ENCODE data around the gene CYP26C1.
A peak's percentile ranks its signal among the peaks of the same experiment; 100 is the strongest.
"Not testable (repeated sequence)": the region's sequence is repeated elsewhere in the genome, so short reads cannot be mapped to it uniquely, and the experiment has no call there.

Gene CYP26C1

GRCh38 chr10:93079663-93080349, 19.2 kb downstream of the CYP26C1 start:
- DNase-seq (ENCODE audit: low spot score), result no peak

GRCh38 chr10:93080350-93081046, 19.9 kb downstream of the CYP26C1 start:
- DNase-seq (ENCODE audit: low spot score), result peak; percentile 30

- DNase-seq (ENCODE audit: low spot score), result no peak
These were observed 20.7 kb downstream of the CYP26C1 start for GRCh38 chr10:93081318-93081717.

GRCh38 chr10:93081834-93082233, 21.2 kb downstream of the CYP26C1 start:
- DNase-seq (ENCODE audit: low spot score), result no peak

- DNase-seq (ENCODE audit: low spot score), result no peak
These were observed 23.3 kb downstream of the CYP26C1 start for GRCh38 chr10:93083743-93084539.

GRCh38 chr10:93085272-93085859, 24.8 kb downstream of the CYP26C1 start:
- no peak for DNase-seq (ENCODE audit: low spot score)

- DNase-seq (ENCODE audit: low spot score), result no peak
These were observed 25.7 kb downstream of the CYP26C1 start for GRCh38 chr10:93086289-93086688.

- DNase-seq (ENCODE audit: low spot score), result no peak
These were observed 27.2 kb downstream of the CYP26C1 start for GRCh38 chr10:93087846-93088245.

GRCh38 chr10:93088466-93088865, 27.9 kb downstream of the CYP26C1 start:
- DNase-seq (ENCODE audit: low spot score), result no peak

- no peak for DNase-seq (ENCODE audit: low spot score)
These were observed 30.0 kb downstream of the CYP26C1 start for GRCh38 chr10:93090619-93091018.

GRCh38 chr10:93091960-93092359, 31.4 kb downstream of the CYP26C1 start:
- DNase-seq (ENCODE audit: low spot score), result no peak

- DNase-seq (ENCODE audit: low spot score), result no peak
These were observed 34.6 kb downstream of the CYP26C1 start for GRCh38 chr10:93095225-93095624.

GRCh38 chr10:93096901-93097300, 36.3 kb downstream of the CYP26C1 start:
- no peak for DNase-seq (ENCODE audit: low spot score)

- no peak for DNase-seq (ENCODE audit: low spot score)
These were observed 36.8 kb downstream of the CYP26C1 start for GRCh38 chr10:93097386-93097785.

GRCh38 chr10:93098816-93099215, 38.2 kb downstream of the CYP26C1 start:
- no peak for DNase-seq (ENCODE audit: low spot score)

- DNase-seq (ENCODE audit: low spot score), result no peak
These were observed 39.1 kb downstream of the CYP26C1 start for GRCh38 chr10:93099670-93100069.

- DNase-seq (ENCODE audit: low spot score), result not testable (repeated sequence)
These were observed 40.5 kb downstream of the CYP26C1 start for GRCh38 chr10:93101148-93101547.

- no peak for DNase-seq (ENCODE audit: low spot score)
These were observed 43.4 kb downstream of the CYP26C1 start for GRCh38 chr10:93103953-93104352.

GRCh38 chr10:93106631-93107072, 46.1 kb downstream of the CYP26C1 start:
- no peak for DNase-seq (ENCODE audit: low spot score)

- DNase-seq (ENCODE audit: low spot score), result no peak
These were observed 50.0 kb downstream of the CYP26C1 start for GRCh38 chr10:93110472-93111146.

- no peak for DNase-seq (ENCODE audit: low spot score)
These were observed 52.4 kb downstream of the CYP26C1 start for GRCh38 chr10:93113042-93113441.

Measured in putamen (tissue), 1 donor.